Neural progenitor cell (in vitro differentiated cells): ENCODE results near the gene TMEM205. TPM values are rescaled to one million over a fixed set of nuclear protein-coding genes. Genes with fewer than 3 reads are reported as not detected.

Experiments used
- DNase-seq: peaks from one replicate; pipeline ENCODE4 v3.0.0-alpha.2; 2016; ENCODE audit warnings: low spot score
- H2AFZ ChIP-seq: fragments of 200-600 bp; sonication (generic); replicated peaks from 2 replicates; pipeline ENCODE4 v1.6.1; 2016; ENCODE audit warnings: antibody characterized with exemption
- H3F3A ChIP-seq: fragments of 200-600 bp; sonication (generic); 2 replicates; pipeline ENCODE4 v1.6.1; 2016; ENCODE audit warnings: antibody characterized with exemption, low read depth
- H3K27ac ChIP-seq: fragments of 200-600 bp; sonication (generic); 2 replicates; pipeline ENCODE4 v1.5.1; 2016; ENCODE audit warnings: mild to moderate bottlenecking
- H3K27me3 ChIP-seq: fragments of 200-600 bp; sonication (generic); 2 replicates; pipeline ENCODE4 v1.6.1; 2016; ENCODE audit warnings: mild to moderate bottlenecking, moderate library complexity
- H3K36me3 ChIP-seq: fragments of 200-600 bp; sonication (generic); 2 replicates; pipeline ENCODE4 v1.5.1; 2016
- H3K4me1 ChIP-seq: fragments of 200-600 bp; sonication (generic); 2 replicates; pipeline ENCODE4 v1.6.1; 2016; ENCODE audit warnings: mixed run types
- H3K4me2 ChIP-seq: fragments of 200-600 bp; sonication (generic); 2 replicates; pipeline ENCODE4 v1.6.1; 2016
- H3K4me3 ChIP-seq: fragments of 200-600 bp; sonication (generic); 2 replicates; pipeline ENCODE4 v1.5.1; 2016
- H3K79me2 ChIP-seq: fragments of 200-600 bp; sonication (generic); 2 replicates; pipeline ENCODE4 v1.6.1; 2016; ENCODE audit warnings: low read depth
- H3K9ac ChIP-seq: fragments of 200-600 bp; sonication (generic); 2 replicates; pipeline ENCODE4 v1.6.1; 2016
- H3K9me3 ChIP-seq: fragments of 200-600 bp; sonication (generic); 2 replicates; pipeline ENCODE4 v1.5.1; 2016; ENCODE audit warnings: low read depth
- H4K20me1 ChIP-seq: fragments of 200-600 bp; sonication (generic); 2 replicates; pipeline ENCODE4 v1.6.1; 2016; ENCODE audit warnings: low read depth
- H3K27ac Mint-ChIP-seq: 3 replicates; pipeline ENCODE4 v1.8.0; 2021; ENCODE audit warnings: mixed read lengths
- H3K27me3 Mint-ChIP-seq: 2 replicates; pipeline ENCODE4 v1.8.0; 2022; ENCODE audit warnings: low read depth, mild to moderate bottlenecking, inconsistent platforms, moderate library complexity, mixed read lengths; ENCODE audit not compliant: insufficient read depth
- H3K36me3 Mint-ChIP-seq: 3 replicates; pipeline ENCODE4 v1.8.0; 2021; ENCODE audit warnings: mixed read lengths
- H3K4me1 Mint-ChIP-seq: 3 replicates; pipeline ENCODE4 v1.8.0; 2021; ENCODE audit warnings: mixed read lengths
- H3K4me3 Mint-ChIP-seq: 3 replicates; pipeline ENCODE4 v1.8.0; 2021; ENCODE audit warnings: mild to moderate bottlenecking, moderate library complexity, mixed read lengths
- H3K9me3 Mint-ChIP-seq: 3 replicates; pipeline ENCODE4 v1.8.0; 2020; ENCODE audit warnings: mixed read lengths
- CTCF ChIP-seq: fragments of 200-600 bp; sonication (generic); IDR thresholded peaks from 2 replicates; pipeline ENCODE4 v1.5.1; 2017; ENCODE audit warnings: antibody characterized with exemption, mild to moderate bottlenecking
- EZH2 ChIP-seq: fragments of 200-600 bp; sonication (generic); IDR thresholded peaks from 2 replicates; pipeline ENCODE4 v1.6.1; 2017; ENCODE audit warnings: antibody characterized with exemption, mild to moderate bottlenecking, moderate library complexity
- EZH2phosphoT487 ChIP-seq: fragments of 200-600 bp; sonication (generic); IDR thresholded peaks from 2 replicates; pipeline ENCODE4 v1.6.1; 2017; ENCODE audit warnings: antibody characterized with exemption
- total RNA-seq: library from RNA; depleted of rRNA; stranded (reverse); fragments of >200 nt; gene quantifications from 2 replicates; pipeline ENCODE4 v1.2.3, GENCODE V29; 2015; ENCODE audit warnings: low replicate concordance

TMEM205 gene
- total RNA-seq, 1 donor from 2014 or later, result 57.0 TPM

- Histone ChIP-seq H3K4me3 (peak overlapping the region; percentile 70), H3K9ac (no peak overlapping the region), H3K27ac (no peak overlapping the region), H3K79me2 (no peaks in the 10 kb centered on the region), H3K4me2 (peak overlapping the region; percentile 88), H3K36me3 (no peaks in the 10 kb centered on the region), H3K27me3 (peaks cover 14% of the 10 kb centered on the region), H3F3A (no peaks in the 10 kb centered on the region), H4K20me1 (no peaks in the 10 kb centered on the region), H3K4me1 (no peaks in the 10 kb centered on the region), H2AFZ (peak overlapping the region; percentile 83), H3K9me3 (no peaks in the 10 kb centered on the region)
- Mint-ChIP-seq H3K9me3 (no peaks in the 10 kb centered on the region), H3K4me3 (peak overlapping the region; percentile 87), H3K27ac (no peak overlapping the region), H3K36me3 (peaks cover 10% of the 10 kb centered on the region), H3K4me1 (peaks cover 13% of the 10 kb centered on the region), H3K27me3 (peaks cover 6% of the 10 kb centered on the region)
- DNase-seq, result no peak
- TF ChIP-seq EZH2 (no peak), EZH2phosphoT487 (no peak), CTCF (no peak)
Measured at GRCh38 chr19:11338569-11339253, 7.4 kb downstream of the TMEM205 start.

GRCh38 chr19:11338121-11338520 lies 7.9 kb downstream of the TMEM205 start:
- no peak overlapping the region for H3K9ac ChIP-seq
- Mint-ChIP-seq H3K27me3 (peaks cover 6% of the 10 kb centered on the region), H3K9me3 (no peaks in the 10 kb centered on the region), H3K27ac (no peak overlapping the region), H3K4me3 (peak overlapping the region; percentile 87), H3K4me1 (peaks cover 13% of the 10 kb centered on the region), H3K36me3 (peaks cover 10% of the 10 kb centered on the region)
- H3K79me2 ChIP-seq, result no peaks in the 10 kb centered on the region
- DNase-seq, result no peak
- no peak overlapping the region for H3K27ac ChIP-seq
- H3K9me3 ChIP-seq, result no peaks in the 10 kb centered on the region
- H3F3A ChIP-seq, result no peaks in the 10 kb centered on the region
- H3K27me3 ChIP-seq, result peaks cover 14% of the 10 kb centered on the region
- H3K36me3 ChIP-seq, result no peaks in the 10 kb centered on the region
- TF ChIP-seq EZH2 (no peak), EZH2phosphoT487 (no peak), CTCF (no peak)
- no peak overlapping the region for H3K4me2 ChIP-seq
- H3K4me1 ChIP-seq, result no peaks in the 10 kb centered on the region
- H2AFZ ChIP-seq, result no peak overlapping the region
- H3K4me3 ChIP-seq, result no peak overlapping the region
- H4K20me1 ChIP-seq, result no peaks in the 10 kb centered on the region

- no peak overlapping the region for H2AFZ ChIP-seq
- no peak overlapping the region for H3K4me3 ChIP-seq
- Mint-ChIP-seq H3K27ac (no peak overlapping the region), H3K27me3 (peaks cover 3% of the 10 kb centered on the region), H3K4me3 (peak overlapping the region; percentile 48), H3K9me3 (no peaks in the 10 kb centered on the region), H3K4me1 (peaks cover 13% of the 10 kb centered on the region), H3K36me3 (peaks cover 10% of the 10 kb centered on the region)
- TF ChIP-seq EZH2phosphoT487 (no peak), EZH2 (no peak), CTCF (no peak)
- H3F3A ChIP-seq, result no peaks in the 10 kb centered on the region
- DNase-seq, result no peak
- H4K20me1 ChIP-seq, result no peaks in the 10 kb centered on the region
- H3K27ac ChIP-seq, result no peak overlapping the region
- H3K79me2 ChIP-seq, result no peaks in the 10 kb centered on the region
- no peak overlapping the region for H3K4me2 ChIP-seq
- peaks cover 14% of the 10 kb centered on the region for H3K27me3 ChIP-seq
- H3K9me3 ChIP-seq, result no peaks in the 10 kb centered on the region
- no peaks in the 10 kb centered on the region for H3K36me3 ChIP-seq
- no peak overlapping the region for H3K9ac ChIP-seq
- no peaks in the 10 kb centered on the region for H3K4me1 ChIP-seq
Measured at GRCh38 chr19:11337080-11337479, 9.0 kb downstream of the TMEM205 start.
